PC-9 (cell line): ENCODE results near the gene ZNF516.

Source experiments
- CTCF ChIP-seq: fragments of 200-600 bp; sonication (generic); conservative IDR thresholded peaks from 2 replicates; pipeline ENCODE4 v1.6.1; 2017; ENCODE audit warnings: mixed run types, antibody characterized with exemption, mild to moderate bottlenecking, moderate library complexity
- EZH2 ChIP-seq: fragments of 200-600 bp; sonication (generic); IDR thresholded peaks from 2 replicates; pipeline ENCODE4 v1.8.0; 2017; ENCODE audit warnings: antibody characterized with exemption, low read depth

DNA sequence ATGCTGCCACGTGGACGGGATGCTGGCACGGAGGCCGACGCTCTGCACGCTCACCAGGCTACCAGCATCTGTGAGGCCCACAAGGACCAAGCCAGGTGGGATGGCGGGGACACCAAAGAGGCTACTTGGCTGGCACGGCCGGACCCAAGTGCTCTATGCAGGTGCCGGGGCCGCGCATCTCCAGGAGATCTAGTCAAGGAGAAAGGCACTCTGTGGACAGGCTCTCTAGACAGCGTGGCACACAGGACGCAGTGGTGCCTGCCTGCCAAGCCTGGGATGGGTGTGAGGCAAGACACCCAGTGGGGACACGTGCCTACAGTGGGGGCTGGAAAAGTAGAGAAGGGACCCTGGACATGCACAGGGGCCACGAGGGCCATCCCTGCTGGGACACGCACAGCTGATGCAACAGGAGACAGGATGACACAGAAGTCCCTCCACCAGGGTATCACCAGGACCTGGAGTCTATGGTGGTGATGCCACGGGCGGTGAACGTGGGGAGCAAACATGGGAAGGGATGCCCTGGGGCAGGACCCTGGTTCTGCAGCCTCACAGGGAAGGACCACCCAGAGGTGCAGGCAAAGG lies 28.5 kb downstream of the ZNF516 start:
- TF ChIP-seq CTCF, result no peak
- no peak for TF ChIP-seq EZH2
